Activated CD4-positive, alpha-beta T cell treated with anti-CD3 and anti-CD28 coated beads for 4 hours (primary cell): Measurements from ENCODE around the gene FGGY.

Source experiments
- DNase-seq, 2 donors: peaks; one replicate each; pipeline ENCODE4 v3.0.0-alpha.2; 2020

FGGY gene

DNA sequence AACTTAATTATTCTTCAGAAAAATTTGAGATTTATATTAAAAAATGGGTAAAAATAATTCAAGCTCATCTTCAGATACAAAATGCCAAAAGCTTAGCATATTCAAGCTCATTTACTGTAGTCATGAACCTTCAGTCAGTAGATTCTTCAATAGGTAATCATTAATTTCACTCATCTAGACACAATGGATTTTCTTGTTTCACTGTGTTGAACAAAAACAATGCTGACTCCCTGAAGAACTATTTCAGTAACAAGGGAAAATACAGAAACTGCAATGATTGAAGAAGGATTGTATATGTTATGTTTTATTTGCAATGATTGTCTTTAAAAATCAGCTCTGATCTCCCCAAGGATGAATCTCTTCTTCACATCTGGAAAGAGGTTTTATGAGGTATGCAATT lies 508.7 kb downstream of the FGGY start:
- no peak for DNase-seq
